ENCODE data around the gene RALGAPA1.

DNA sequence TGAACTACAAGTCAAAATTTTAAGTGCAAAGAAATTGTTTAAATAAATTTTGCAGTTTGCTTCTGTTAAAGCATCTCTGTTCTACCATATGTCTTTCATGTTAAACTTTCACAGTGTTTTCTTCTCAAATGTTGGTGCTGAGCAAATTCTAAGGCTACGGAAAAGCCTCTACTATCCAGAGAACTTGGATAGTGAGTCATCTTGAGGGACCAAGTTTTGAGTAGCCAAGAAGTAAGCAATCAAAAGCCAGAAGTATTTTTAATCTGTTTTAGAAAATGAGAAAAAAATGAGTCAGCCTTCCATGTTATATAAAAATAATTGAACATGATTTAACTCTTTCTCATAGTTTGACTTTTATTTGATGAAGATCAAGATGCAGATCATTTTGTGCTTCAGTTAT is 20.4 kb upstream of the RALGAPA1 start:
- TF ChIP-seq EZH2 (IDR thresholded peaks at IDR 0.05; ENCODE audit: low read depth, unreplicated experiment) (no peak), STAT1 (IDR thresholded peaks at IDR 0.05; ENCODE audit: unreplicated experiment) (no peak), ZNF331 (CRISPR knock-in tag; IDR thresholded peaks at IDR 0.05; ENCODE audit: low read depth) (no peak), CREB1 (CRISPR knock-in tag; IDR thresholded peaks at IDR 0.05; ENCODE audit: low read depth) (no peak), POLR2AphosphoS5 (IDR thresholded peaks at IDR 0.05; ENCODE audit: low read depth) (no peak), JUNB (IDR thresholded peaks at IDR 0.05; ENCODE audit: unreplicated experiment) (no peak), ZNF114 (CRISPR knock-in tag; IDR thresholded peaks at IDR 0.05) (no peak), EZH2phosphoT487 (IDR thresholded peaks at IDR 0.05; ENCODE audit: unreplicated experiment) (no peak), NANOG (IDR thresholded peaks at IDR 0.05; ENCODE audit: borderline replicate concordance) (no peak)
- TF ChIP-seq, protein P1, sequence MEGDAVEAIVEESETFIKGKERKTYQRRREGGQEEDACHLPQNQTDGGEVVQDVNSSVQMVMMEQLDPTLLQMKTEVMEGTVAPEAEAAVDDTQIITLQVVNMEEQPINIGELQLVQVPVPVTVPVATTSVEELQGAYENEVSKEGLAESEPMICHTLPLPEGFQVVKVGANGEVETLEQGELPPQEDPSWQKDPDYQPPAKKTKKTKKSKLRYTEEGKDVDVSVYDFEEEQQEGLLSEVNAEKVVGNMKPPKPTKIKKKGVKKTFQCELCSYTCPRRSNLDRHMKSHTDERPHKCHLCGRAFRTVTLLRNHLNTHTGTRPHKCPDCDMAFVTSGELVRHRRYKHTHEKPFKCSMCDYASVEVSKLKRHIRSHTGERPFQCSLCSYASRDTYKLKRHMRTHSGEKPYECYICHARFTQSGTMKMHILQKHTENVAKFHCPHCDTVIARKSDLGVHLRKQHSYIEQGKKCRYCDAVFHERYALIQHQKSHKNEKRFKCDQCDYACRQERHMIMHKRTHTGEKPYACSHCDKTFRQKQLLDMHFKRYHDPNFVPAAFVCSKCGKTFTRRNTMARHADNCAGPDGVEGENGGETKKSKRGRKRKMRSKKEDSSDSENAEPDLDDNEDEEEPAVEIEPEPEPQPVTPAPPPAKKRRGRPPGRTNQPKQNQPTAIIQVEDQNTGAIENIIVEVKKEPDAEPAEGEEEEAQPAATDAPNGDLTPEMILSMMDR (conservative IDR thresholded peaks at IDR 0.05; ENCODE audit: low read depth in 2 of 2), result no peak
- TF ChIP-seq, protein P2, sequence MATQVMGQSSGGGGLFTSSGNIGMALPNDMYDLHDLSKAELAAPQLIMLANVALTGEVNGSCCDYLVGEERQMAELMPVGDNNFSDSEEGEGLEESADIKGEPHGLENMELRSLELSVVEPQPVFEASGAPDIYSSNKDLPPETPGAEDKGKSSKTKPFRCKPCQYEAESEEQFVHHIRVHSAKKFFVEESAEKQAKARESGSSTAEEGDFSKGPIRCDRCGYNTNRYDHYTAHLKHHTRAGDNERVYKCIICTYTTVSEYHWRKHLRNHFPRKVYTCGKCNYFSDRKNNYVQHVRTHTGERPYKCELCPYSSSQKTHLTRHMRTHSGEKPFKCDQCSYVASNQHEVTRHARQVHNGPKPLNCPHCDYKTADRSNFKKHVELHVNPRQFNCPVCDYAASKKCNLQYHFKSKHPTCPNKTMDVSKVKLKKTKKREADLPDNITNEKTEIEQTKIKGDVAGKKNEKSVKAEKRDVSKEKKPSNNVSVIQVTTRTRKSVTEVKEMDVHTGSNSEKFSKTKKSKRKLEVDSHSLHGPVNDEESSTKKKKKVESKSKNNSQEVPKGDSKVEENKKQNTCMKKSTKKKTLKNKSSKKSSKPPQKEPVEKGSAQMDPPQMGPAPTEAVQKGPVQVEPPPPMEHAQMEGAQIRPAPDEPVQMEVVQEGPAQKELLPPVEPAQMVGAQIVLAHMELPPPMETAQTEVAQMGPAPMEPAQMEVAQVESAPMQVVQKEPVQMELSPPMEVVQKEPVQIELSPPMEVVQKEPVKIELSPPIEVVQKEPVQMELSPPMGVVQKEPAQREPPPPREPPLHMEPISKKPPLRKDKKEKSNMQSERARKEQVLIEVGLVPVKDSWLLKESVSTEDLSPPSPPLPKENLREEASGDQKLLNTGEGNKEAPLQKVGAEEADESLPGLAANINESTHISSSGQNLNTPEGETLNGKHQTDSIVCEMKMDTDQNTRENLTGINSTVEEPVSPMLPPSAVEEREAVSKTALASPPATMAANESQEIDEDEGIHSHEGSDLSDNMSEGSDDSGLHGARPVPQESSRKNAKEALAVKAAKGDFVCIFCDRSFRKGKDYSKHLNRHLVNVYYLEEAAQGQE (IDR thresholded peaks at IDR 0.05; ENCODE audit: unreplicated experiment), result no peak
- TF ChIP-seq, protein P3, sequence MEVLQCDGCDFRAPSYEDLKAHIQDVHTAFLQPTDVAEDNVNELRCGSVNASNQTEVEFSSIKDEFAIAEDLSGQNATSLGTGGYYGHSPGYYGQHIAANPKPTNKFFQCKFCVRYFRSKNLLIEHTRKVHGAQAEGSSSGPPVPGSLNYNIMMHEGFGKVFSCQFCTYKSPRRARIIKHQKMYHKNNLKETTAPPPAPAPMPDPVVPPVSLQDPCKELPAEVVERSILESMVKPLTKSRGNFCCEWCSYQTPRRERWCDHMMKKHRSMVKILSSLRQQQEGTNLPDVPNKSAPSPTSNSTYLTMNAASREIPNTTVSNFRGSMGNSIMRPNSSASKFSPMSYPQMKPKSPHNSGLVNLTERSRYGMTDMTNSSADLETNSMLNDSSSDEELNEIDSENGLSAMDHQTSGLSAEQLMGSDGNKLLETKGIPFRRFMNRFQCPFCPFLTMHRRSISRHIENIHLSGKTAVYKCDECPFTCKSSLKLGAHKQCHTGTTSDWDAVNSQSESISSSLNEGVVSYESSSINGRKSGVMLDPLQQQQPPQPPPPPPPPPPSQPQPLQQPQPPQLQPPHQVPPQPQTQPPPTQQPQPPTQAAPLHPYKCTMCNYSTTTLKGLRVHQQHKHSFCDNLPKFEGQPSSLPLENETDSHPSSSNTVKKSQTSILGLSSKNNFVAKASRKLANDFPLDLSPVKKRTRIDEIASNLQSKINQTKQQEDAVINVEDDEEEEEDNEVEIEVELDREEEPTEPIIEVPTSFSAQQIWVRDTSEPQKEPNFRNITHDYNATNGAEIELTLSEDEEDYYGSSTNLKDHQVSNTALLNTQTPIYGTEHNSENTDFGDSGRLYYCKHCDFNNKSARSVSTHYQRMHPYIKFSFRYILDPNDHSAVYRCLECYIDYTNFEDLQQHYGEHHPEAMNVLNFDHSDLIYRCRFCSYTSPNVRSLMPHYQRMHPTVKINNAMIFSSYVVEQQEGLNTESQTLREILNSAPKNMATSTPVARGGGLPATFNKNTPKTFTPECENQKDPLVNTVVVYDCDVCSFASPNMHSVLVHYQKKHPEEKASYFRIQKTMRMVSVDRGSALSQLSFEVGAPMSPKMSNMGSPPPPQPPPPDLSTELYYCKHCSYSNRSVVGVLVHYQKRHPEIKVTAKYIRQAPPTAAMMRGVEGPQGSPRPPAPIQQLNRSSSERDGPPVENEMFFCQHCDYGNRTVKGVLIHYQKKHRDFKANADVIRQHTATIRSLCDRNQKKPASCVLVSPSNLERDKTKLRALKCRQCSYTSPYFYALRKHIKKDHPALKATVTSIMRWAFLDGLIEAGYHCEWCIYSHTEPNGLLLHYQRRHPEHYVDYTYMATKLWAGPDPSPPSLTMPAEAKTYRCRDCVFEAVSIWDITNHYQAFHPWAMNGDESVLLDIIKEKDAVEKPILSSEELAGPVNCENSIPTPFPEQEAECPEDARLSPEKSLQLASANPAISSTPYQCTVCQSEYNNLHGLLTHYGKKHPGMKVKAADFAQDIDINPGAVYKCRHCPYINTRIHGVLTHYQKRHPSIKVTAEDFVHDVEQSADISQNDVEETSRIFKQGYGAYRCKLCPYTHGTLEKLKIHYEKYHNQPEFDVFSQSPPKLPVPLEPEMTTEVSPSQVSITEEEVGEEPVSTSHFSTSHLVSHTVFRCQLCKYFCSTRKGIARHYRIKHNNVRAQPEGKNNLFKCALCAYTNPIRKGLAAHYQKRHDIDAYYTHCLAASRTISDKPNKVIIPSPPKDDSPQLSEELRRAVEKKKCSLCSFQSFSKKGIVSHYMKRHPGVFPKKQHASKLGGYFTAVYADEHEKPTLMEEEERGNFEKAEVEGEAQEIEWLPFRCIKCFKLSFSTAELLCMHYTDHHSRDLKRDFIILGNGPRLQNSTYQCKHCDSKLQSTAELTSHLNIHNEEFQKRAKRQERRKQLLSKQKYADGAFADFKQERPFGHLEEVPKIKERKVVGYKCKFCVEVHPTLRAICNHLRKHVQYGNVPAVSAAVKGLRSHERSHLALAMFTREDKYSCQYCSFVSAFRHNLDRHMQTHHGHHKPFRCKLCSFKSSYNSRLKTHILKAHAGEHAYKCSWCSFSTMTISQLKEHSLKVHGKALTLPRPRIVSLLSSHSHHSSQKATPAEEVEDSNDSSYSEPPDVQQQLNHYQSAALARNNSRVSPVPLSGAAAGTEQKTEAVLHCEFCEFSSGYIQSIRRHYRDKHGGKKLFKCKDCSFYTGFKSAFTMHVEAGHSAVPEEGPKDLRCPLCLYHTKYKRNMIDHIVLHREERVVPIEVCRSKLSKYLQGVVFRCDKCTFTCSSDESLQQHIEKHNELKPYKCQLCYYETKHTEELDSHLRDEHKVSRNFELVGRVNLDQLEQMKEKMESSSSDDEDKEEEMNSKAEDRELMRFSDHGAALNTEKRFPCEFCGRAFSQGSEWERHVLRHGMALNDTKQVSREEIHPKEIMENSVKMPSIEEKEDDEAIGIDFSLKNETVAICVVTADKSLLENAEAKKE (CRISPR knock-in tag; IDR thresholded peaks at IDR 0.05), result no peak
- TF ChIP-seq, protein P4, sequence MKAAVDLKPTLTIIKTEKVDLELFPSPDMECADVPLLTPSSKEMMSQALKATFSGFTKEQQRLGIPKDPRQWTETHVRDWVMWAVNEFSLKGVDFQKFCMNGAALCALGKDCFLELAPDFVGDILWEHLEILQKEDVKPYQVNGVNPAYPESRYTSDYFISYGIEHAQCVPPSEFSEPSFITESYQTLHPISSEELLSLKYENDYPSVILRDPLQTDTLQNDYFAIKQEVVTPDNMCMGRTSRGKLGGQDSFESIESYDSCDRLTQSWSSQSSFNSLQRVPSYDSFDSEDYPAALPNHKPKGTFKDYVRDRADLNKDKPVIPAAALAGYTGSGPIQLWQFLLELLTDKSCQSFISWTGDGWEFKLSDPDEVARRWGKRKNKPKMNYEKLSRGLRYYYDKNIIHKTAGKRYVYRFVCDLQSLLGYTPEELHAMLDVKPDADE (IDR thresholded peaks at IDR 0.05), result no peak

Data from GM23338 (cell line).